Lower leg skin (tissue), 4 donors: Measurements from ENCODE around the gene CCDC88B. TPM values are rescaled to one million over a fixed set of nuclear protein-coding genes. Genes with fewer than 3 reads are reported as not detected.

Source experiments
- DNase-seq, 2 donors: peaks; one replicate each; pipeline ENCODE4 v3.0.0-alpha.2; 2019; ENCODE audit warnings: low spot score in 2 of 2
- H3K4me3 ChIP-seq: fragments of 200-600 bp; sonication (generic); 2 replicates; pipeline ENCODE4 v1.5.1; 2017; ENCODE audit warnings: mild to moderate bottlenecking, low read depth; ENCODE audit not compliant: poor library complexity, severe bottlenecking
- CTCF ChIP-seq, 3 donors: fragments of 450-650 bp; IDR thresholded peaks; one replicate each; pipeline ENCODE4 v1.5.1; 2016; ENCODE audit warnings: antibody characterized with exemption in 3 of 3, mild to moderate bottlenecking in 3 of 3, moderate library complexity in 2 of 3
- POLR2A ChIP-seq, 2 donors: fragments of 450-650 bp; IDR thresholded peaks; one replicate each; pipeline ENCODE4 v1.6.1; 2016 to 2017; ENCODE audit warnings: antibody characterized with exemption in 2 of 2, mild to moderate bottlenecking in 1 of 2, moderate library complexity in 1 of 2
- WGBS, 2 donors: methylation state at CpG; one replicate each; pipeline ENCODE4 v1.1.5; 2018; 5-methylcytosine and 5-hydroxymethylcytosine counted together
- intact Hi-C: fragments of 100-400 bp; cut with DNase I; formaldehyde crosslinking; loops from one replicate; pipeline ENCODE4 v1.15.0; 2023; ENCODE audit warnings: low total_unique reads
- total RNA-seq, 4 donors: library from RNA; depleted of rRNA; stranded (reverse); fragments of >200 nt; gene quantifications; one replicate each; pipeline ENCODE4 v1.1.0, GENCODE V29; 2016

The CCDC88B gene
- total RNA-seq, 4 donors from 2014 or later: 2.6 to 9.5 (median 4.8) TPM

GRCh38 chr11:64388894-64389293 is 48.9 kb downstream of the CCDC88B start:
- no peak for DNase-seq
- no peak overlapping the region for H3K4me3 ChIP-seq
- WGBS, 2 donors: 42 to 50% methylated on average over 10 of the region's 10 CpGs
- intact Hi-C loops: no loop called here
- no peak for TF ChIP-seq POLR2A (IDR thresholded peaks at IDR 0.05)
- no peak for TF ChIP-seq CTCF (IDR thresholded peaks at IDR 0.05)

GRCh38 chr11:64389851-64390250 is 49.8 kb downstream of the CCDC88B start:
- WGBS, 2 donors: 89 to 94% methylated on average over 2 of the region's 2 CpGs
- intact Hi-C loops: no loop called here
- no peak for DNase-seq
- no peak overlapping the region for H3K4me3 ChIP-seq
- TF ChIP-seq CTCF (IDR thresholded peaks at IDR 0.05) (no peak), POLR2A (IDR thresholded peaks at IDR 0.05) (no peak)

GRCh38 chr11:64390558-64390957 is 50.6 kb downstream of the CCDC88B start:
- intact Hi-C loops: no loop called here
- DNase-seq: no peak
- 91 to 94% methylated on average over 2 to 3 of the region's 3 CpGs for WGBS, 2 donors
- TF ChIP-seq POLR2A (IDR thresholded peaks at IDR 0.05) (no peak), CTCF (IDR thresholded peaks at IDR 0.05) (no peak)
- no peak overlapping the region for H3K4me3 ChIP-seq

- no peak overlapping the region for H3K4me3 ChIP-seq
- intact Hi-C loops: no loop called here
- WGBS, 2 donors: 84 to 89% methylated on average over 3 of the region's 3 CpGs
- DNase-seq: no peak
- TF ChIP-seq POLR2A (IDR thresholded peaks at IDR 0.05): no peak
Measured at GRCh38 chr11:64391839-64392238, 51.8 kb downstream of the CCDC88B start.

- intact Hi-C loops: no loop called here
- H3K4me3 ChIP-seq: no peak overlapping the region
- WGBS, 2 donors: 75 to 77% methylated on average over 13 of the region's 13 CpGs
- DNase-seq: no peak
- no peak for TF ChIP-seq CTCF (IDR thresholded peaks at IDR 0.05)
Measured at GRCh38 chr11:64395545-64396078, 55.6 kb downstream of the CCDC88B start.

- intact Hi-C loops: no loop called here
- no peak for DNase-seq
- TF ChIP-seq POLR2A (IDR thresholded peaks at IDR 0.05): no peak
- no peak for TF ChIP-seq CTCF (IDR thresholded peaks at IDR 0.05)
- no peak overlapping the region for H3K4me3 ChIP-seq
- 36 to 38% methylated on average over 12 to 15 of the region's 15 CpGs for WGBS, 2 donors
Measured at GRCh38 chr11:64396079-64396591, 56.1 kb downstream of the CCDC88B start.
